Activated CD8-positive, alpha-beta memory T cell treated with anti-CD3 and anti-CD28 coated beads for 4 hours (primary cell): Measurements from ENCODE around the gene MYCBPAP.
"Not testable (repeated sequence)": the region's sequence is repeated elsewhere in the genome, so short reads cannot be mapped to it uniquely, and the experiment has no call there.

ENCODE experiments used
- DNase-seq, 2 donors: peaks; one replicate each; pipeline ENCODE4 v3.0.0-alpha.2; 2020; ENCODE audit warnings: low read depth in 2 of 2

Gene MYCBPAP

DNA sequence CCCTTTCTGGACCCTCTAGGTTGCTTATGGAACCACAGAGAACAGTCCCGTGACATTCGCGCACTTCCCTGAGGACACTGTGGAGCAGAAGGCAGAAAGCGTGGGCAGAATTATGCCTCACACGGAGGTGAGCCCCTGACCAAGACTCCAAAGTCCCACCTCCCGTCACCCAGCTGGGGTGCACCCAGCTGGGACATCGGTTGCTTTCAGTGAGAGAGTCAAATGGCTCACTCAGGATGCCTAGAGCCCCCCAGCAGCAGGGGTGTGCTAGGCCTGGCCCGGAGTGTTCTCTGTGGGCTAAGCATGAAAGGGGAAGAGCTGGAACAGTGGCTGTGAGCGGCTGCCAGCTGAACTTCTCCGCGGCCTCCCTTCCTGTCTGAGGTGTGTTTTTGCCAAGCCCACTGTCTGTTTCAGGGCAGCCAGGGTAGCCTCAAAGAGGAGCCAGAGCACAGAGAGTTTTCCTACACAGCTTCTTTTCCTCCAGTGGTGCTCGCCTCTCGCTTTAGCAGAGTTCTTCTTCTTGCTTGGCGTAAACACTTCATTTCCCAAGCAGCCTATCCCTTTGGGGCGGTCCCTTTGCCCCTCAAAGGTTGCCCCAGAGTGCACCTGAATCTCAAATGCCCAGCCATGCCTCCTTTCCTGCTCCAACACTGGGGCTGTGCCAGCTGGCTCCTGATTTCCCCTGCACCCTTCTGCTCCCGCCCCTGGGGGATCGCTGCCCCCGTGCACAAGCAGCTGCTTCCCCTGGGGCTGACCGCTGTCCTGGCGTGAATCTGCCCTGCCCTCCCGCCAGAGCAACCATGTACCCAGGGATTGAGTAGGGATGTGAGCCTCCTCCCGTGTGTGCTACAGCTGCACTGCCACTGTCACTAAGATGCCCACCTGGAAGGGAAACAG, 37.0 kb upstream of the MYCBPAP start:
- DNase-seq: no peak

DNA sequence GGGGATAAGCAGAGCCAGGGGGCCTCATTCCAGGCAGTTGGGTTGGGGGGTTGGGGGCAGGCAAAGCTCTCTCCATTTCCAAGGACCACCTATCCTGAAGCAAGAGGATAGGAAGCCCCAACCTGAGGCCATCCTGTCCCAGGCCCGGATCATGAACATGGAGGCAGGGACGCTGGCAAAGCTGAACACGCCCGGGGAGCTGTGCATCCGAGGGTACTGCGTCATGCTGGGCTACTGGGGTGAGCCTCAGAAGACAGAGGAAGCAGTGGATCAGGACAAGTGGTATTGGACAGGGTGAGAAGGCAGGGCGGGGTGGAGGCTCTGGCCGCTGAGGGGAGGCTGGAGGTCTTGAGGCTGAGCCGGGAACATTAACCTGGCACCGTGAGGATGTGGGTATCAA, 36.0 kb upstream of the MYCBPAP start:
- no peak for DNase-seq

DNA sequence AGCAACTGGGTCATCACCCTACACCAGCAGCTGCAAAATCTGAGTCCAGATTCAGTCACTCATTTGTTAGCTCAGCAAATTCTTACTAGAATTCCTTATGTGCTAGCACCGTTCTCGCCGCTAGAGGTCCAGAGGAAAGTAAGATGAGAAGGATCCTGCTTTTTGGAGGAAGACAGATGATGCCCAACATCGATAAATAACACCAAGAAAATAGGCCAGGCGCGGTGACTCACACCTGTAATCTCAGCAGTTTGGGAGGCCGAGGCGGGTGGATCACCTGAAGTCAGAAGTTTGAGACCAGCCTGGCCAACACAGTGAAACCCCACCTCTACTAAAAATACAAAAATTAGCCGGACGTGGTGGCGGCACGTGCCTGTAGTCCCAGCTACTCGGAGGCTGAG, 35.5 kb upstream of the MYCBPAP start:
- DNase-seq: not testable (repeated sequence)

DNA sequence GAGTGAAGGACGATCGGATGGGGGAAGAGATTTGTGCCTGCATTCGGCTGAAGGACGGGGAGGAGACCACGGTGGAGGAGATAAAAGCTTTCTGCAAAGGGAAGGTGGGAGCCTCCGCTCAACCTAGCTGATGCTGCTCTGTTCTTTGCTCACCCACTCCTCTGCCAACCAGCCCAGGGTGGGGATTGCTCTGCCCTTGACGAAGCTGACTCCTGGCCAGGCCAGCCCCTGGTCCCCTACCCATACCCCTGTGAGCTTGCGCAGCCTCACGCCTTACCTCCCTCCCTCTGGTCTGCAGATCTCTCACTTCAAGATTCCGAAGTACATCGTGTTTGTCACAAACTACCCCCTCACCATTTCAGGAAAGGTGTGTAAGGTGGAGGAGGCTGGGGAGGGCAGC, 34.3 kb upstream of the MYCBPAP start:
- no peak for DNase-seq

DNA sequence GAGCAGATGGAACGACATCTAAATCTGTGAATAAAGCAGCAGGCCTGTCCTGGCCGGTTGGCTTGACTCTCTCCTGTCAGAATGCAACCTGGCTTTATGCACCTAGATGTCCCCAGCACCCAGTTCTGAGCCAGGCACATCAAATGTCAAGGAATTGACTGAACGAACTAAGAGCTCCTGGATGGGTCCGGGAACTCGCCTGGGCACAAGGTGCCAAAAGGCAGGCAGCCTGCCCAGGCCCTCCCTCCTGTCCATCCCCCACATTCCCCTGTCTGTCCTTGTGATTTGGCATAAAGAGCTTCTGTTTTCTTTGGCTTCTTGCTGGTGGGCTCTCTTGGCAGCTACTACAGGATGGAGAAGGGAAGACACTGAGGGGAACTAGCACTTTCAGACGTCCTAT, 33.7 kb upstream of the MYCBPAP start:
- DNase-seq: no peak

DNA sequence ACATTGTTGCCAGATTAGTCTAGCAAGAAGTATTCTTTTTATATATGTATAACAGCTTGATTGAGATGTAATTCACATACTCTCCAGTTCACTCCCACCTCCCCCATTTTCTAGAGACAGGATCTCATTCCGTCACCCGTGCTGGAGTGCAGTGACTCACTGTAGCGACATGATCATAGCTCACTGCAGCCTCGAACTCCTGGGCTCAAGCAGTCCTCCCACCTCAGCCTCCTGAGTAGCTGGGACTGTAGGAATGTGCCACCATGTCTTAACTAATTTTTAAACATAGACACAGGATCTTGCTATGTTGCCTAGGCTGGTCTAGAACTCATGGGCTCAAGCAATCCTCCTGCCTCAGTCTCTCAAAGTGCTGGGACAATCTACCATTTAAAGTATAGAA, 32.9 kb upstream of the MYCBPAP start:
- DNase-seq: no peak

DNA sequence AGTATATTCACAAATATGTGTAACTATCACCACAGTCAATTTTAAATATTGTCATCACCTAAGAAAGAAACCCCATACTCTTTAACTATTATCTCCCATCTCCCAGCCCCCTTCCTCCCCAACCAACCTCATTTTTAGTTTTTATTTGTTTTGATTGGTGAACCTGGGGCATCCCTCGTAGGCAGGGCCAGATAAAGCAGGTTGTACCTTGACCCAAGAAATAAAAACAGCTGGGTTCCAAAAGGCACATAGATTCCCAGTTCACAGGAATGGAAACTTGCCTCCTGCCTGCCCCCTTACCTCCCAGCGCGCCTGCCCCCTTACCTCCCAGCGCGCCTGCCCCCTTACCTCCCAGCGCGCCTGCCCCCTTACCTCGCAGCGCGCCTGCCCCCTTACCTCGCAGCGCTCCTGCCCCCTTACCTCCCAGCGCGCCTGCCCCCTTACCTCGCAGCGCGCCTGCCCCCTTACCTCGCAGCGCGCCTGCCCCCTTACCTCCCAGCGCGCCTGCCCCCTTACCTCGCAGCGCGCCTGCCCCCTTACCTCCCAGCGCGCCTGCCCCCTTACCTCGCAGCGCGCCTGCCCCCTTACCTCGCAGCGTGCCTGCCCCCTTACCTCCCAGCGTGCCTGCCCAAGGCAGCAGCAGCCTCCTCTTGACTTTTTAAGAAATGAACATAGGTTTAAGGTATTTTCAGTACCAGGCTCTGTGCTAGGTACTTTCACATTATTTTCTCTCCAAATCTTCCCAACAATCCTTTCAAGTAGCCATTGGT, 32.3 kb upstream of the MYCBPAP start:
- not testable (repeated sequence) for DNase-seq

DNA sequence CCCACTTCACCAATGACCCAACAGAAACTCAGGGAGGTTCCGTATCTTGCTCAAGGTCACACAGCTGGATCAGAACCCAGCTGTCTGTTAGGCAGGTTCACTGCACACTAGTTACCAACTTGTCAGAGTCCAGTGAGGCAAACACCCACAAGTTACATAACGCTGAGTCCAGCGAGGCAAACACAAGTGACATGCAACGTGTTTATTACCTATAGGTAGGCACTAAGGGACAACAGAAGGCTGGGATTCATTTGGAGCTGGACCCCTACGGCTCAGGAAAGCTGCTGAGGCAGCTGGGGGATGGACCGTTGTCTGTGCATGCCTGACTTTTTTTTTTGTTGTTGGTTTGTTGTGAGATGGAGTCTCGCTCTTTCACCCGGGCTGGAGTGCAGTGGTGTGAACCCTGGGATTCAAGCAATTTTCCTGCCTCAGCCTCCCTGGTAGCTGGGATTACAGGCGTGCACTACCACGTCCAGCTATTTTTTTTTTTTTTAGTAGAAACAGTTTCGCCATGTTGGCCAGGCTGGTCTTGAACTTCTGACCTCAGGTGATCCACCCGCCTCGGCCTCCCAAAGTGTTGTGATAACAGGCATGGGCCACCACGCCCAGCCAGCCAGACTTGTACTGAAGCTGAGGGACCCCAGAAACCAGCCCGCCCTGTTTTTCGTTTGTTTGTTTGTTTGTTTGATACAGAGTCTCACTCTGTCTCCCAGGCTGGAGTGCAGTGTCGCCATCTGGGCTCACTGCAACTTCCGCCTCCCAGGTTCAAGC, 31.5 kb upstream of the MYCBPAP start:
- no peak for DNase-seq

DNA sequence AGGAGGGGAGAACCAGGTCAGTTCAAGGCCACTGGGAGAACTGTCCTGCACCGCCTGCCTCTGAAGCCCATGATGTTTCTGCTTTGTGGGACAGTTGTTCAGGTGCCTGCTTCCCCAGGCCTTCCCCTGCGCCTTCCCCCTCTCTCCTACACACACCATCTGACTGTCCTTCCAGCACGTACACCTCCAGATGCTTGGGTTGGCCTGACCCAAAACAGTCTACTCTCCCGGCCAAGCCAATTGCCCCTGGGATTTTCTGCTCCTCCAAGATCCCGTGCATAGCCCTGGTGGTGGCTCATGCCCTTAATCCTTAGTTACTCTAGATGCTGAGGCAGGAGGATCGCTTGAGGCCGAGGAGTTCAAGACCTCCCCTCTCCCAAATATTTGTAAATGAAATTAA, 30.3 kb upstream of the MYCBPAP start:
- no peak for DNase-seq

DNA sequence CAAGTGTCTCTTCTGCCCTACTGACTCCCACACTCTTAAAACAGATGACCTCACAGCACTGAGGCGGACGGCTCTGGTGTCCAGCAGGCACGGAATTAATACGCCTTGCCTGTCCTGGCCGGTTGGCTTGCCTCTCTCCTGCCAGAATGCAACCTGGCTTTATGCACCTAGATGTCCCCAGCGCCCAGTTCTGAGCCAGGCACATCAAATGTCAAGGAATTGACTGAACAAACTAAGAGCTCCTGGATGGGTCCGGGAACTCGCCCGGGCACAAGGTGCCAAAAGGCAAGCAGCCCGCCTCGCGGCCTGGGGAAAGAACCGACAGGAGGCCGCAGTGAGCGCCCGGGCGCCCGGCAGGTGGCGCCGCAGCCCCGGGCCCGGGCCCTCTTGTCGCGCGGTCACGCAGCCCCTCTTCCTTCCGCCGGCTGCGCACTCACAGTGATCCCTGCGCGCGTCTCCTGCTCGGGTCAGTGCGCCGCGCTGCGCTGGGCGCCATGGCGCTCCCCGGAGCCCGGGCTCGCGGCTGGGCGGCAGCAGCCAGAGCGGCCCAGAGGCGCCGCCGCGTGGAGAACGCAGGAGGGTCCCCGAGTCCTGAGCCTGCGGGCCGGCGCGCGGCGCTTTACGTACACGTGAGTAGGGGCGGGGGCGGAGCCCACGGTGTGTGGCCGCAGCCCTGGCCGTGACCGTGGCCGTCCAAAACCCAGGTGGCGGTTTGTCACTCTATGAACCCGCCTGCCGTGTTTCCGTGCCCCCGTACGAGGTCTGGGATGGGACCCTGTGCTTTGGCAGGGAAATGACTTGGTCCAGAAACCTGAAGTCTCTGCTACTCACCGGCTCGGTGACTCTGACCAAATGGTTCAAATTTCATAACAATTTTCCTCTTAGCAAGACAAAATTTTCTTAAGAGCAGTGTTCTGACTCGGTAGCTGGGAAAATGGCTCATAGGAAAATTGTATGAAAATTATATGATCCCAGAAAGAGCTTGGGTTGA, 29.6 kb upstream of the MYCBPAP start, which contains the start of gene RSAD1:
Gene RSAD1, plus strand, starts transcription at position 470 of the 991 bp plus-strand sequence. Its CDS starts 25 bp downstream, at position 495.
- peak; percentile 60 to 74 for DNase-seq

DNA sequence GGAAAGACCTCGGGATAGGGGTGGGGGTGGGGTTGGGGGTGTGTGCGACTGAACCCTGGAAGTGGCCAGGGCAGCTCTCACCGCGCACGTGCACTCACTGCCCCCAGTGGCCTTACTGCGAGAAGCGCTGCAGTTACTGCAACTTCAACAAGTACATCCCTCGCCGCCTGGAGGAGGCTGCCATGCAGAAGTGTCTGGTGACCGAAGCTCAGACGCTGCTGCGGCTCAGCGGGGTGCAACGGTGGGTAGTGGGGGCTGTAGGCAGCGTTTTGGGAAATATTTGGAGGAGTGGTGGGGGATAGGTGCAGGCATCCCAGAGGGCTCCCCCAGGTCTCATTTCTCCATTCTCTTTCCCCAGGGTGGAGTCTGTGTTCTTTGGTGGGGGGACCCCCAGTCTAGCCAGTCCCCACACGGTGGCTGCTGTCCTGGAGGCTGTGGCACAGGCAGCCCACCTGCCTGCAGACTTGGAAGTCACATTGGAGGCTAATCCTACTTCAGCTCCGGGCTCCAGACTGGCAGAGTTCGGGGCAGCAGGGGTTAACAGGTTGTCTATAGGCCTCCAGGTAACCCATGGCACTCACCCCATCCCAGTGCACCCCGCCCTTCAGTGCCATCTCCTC, 28.6 kb upstream of the MYCBPAP start:
- DNase-seq: peak; percentile 24 to 52

DNA sequence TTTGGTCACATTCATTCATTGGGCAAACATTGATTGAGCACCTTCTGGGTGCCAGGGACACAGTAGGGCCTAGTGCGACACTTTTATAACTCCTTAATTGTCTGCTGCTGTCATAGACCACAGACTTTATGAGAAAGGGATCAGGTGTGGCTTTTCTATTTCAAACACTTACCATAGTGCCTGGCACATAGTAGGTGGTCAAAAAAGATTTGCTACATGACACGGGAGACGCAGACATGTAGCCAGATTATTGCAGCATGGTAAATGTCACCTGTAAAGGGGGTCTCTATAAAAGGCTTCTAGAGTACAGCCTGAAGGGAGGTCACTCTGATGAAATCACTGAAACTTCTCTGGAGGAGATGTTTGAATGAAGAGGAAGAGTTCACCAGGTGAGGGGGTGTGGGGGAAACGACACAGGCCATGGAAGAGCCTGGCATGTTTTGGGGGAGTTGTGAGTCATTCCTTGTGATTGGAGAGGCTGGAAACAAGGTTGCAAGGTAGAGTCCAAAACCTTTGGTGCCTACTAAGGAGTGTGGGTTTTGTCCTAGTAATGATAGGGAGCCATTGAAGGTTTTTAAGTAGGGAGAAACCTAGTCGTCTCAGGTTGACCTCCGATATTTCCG, 28.0 kb upstream of the MYCBPAP start:
- no peak for DNase-seq

DNA sequence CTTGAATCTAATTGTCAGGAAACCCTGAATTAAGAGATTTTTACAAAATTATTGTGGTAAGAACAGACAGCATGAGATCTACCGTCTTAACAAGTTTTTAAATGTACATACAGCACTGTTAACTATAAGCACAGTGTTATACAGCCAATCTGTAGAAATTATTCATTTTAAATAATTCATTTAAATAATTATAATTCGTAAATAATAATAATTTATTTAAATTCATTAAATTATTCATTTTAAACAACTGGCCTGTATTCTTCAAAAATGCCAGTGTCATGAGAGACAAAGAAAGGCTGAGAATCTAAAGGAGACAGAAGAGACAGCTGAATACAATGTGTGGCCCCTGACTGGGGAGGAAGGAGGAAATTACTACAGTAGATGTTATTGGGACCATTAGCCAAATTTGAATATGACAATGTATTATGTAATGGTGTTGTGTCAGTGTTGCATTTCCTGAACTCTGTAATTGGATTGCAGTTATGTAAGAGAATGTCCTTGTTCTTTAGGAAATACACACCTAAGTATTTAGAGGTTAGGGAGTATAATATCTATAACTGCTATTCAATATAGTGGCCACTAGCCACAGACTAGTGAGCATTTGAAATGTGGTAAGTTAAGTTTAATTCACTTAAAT, 27.3 kb upstream of the MYCBPAP start:
- no peak for DNase-seq

DNA sequence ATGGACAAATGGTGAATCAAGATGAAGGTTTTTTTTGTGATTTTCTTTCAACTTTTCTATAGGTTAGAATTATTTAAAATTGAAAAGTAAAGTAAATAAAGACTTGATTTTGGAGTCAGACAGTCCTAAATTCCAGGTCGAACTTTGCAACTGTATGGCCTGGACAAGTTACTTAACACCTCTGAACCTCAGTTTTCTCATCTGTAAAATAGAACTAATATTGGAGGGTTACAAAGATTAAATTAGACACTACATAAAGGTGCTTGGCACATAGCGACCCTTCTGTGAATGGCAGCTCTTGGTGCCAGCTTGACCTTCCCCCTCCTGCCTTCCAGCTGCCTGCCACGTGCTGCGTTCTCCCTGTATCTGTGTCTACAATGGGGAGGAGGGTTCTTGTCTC, 26.6 kb upstream of the MYCBPAP start:
- DNase-seq: no peak

DNA sequence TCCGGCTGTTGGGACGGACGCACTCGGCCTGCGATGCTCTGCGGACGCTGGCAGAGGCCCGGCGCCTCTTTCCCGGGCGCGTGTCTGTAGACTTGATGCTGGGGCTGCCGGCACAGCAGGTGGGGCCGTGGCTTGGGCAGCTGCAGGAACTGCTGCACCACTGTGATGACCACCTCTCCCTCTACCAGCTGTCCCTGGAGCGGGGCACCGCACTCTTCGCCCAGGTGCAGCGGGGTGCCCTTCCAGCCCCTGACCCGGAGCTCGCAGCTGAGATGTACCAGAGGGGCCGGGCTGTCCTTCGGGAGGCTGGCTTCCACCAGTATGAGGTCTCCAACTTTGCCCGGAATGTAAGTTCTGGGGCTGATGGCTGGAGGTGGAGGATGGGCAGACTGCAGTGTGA, 26.1 kb upstream of the MYCBPAP start:
- no peak for DNase-seq

DNA sequence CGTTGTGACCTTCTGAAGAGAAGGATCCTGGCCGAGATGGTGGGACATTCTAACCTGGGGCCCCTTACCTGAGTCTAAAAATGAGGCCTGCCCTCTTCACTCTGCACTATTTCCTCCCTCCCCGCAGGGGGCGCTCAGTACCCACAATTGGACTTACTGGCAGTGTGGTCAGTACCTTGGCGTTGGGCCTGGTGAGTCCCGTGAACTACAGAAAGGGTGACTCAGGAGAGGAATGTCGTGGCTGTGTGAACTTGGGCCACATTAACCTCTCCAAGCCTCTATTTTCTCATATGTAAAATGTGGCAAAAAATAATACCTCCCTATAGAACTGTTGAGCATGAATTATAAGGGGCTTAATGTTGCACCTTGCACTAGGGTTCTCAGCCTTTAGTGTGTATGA, 25.7 kb upstream of the MYCBPAP start:
- peak; percentile 33 for DNase-seq

DNA sequence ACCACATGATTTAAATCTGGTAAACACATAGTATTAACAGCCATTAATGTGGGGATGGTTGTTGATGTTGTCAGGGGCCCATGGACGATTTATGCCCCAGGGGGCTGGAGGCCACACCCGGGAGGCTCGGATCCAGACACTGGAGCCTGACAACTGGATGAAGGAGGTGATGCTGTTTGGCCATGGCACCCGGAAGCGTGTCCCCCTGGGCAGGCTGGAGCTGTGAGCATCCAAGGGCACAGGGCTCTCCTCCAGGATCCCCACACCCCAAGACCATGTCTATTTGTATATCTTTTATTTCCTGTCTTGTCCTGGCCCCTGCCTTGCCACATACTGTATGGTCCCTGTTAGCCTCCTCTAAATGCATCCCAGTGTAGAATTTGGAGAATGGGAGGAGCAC, 25.0 kb upstream of the MYCBPAP start:
- no peak for DNase-seq

DNA sequence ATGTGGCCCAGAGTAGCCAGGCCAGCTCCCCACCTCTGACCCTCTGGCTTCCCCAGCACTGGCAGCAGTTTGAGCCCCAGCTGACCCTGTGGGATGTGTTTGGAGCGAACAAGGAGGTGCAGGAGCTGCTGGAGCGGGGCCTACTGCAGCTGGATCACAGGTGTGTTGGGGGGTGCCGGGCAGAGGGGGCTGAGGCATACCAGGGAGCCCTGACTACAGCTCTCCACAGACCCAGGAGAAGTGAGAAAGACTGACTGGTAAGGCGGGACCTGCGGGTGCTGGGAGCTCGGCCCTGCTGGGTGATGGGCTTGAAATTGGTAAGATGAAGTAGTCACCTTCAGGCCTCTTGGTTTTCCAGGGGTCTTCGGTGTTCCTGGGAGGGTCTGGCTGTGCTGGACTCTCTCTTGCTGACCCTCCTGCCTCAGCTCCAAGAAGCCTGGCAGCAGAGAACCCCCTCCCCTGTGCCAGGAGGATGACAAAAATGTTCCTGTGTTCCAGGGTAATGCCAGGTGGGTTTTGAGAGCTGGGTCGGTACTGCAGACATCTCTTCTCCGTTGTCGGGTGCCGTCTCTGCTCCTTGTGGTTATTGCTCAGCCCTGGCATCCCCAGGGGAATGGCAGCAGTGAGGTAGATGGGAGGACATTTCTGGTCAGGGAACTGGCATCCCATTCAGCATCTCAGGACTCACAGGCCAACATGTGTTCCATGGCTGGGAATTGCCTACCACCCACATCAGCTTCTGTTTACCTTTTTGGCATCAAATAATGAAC, 23.7 kb upstream of the MYCBPAP start:
- DNase-seq: no peak
